HG03342 (cell line): ENCODE results near the gene DIABLO.
"Not testable (repeated sequence)": the region's sequence is repeated elsewhere in the genome, so short reads cannot be mapped to it uniquely, and the experiment has no call there.

Experiments
- ATAC-seq: cut with Tn5 transposase; IDR thresholded peaks from one replicate; pipeline ENCODE4 v1.9.1; 2021; ENCODE audit warnings: mild to moderate bottlenecking, moderate library complexity; ENCODE audit not compliant: unreplicated experiment

DIABLO gene

DNA sequence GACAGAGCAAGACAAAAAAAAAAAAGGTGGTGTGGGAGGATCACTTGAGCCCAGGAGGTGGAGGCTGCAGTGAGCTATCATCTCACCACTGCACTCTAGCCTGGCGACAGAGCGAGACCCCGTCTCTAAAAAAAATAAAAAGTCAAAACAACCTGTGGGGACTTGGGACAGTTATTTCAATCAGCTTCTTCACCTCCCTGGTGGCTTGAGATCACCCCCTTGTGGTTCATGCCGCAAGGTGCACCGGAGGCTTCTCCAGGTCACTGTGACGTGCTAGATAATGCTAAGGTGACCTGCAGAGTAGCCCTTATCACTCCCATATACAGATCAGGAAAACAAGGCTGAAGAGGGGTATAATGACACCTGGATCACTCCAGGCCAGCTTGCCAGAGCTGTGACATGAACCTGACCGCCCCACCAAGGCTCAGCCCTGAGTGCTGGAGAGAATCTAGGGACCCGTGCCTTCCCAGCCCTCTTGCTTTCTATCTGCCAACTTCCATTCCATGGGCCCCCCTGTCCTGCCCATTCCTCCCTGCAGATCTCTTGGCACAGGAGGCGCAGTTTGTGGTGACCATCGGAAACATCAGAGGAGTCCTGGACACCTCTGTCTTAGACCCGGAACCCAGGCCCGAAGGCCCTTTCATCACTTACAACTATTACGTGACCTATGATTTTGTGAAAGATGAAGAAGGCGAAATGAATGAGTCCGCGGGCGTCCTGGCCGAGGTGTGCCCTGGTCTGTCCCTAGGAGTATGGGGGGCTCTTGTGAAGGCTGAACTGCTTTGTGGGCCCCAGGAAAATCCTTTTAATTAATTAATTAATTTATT lies 34.8 kb downstream of the DIABLO start:
- ATAC-seq: no peak

GRCh38 chr12:122189626-122190475 lies 36.0 kb downstream of the DIABLO start:
- no peak for ATAC-seq

DNA sequence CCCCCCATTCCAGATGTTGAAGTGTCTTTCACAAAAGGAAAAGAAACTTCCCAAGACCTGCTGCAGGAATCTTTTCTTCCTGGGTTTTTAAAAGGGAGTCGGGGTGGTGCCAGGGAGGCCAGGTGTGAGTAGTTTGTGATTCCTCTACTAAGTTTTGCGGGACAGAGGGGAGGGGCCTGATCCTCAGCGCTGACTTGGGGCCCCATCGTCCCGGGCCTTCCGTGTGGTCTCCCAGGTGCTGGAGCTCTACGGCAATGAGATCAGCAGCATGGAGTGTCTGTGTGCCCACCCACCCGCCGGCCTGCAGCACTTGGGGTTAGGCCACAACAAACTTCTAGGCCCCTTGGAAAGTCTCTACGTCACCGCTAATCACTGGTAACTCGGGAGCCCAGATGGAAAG lies 38.4 kb downstream of the DIABLO start:
- no peak for ATAC-seq

DNA sequence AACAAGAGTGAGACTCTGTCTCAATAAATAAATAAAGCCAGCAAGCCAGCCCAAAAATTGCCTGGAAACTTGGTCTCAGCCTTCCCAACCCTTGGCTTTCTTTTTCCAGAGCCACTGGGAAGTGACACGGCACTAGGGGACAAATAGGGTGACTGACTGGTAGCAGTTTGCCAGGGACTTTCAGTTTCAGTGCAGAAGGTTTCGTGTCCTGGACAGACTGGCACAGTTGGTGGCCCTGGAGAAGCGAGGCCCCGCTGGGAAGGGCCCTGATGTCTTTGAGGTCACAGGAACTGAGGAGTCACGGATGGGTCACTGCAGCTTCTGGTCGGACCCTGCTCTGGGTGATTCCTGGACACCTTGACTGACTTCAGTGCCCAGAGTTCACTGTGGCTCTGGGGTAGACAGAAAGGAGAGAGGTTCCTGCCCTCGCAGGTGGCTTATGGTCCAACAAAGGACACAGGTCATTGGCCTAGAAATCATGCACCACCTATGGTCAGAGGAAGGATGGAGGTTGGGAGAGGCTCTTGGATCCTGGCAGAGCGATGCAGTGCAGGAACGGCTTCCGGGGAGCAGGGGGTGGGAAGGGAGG lies 40.3 kb downstream of the DIABLO start:
- ATAC-seq: no peak

DNA sequence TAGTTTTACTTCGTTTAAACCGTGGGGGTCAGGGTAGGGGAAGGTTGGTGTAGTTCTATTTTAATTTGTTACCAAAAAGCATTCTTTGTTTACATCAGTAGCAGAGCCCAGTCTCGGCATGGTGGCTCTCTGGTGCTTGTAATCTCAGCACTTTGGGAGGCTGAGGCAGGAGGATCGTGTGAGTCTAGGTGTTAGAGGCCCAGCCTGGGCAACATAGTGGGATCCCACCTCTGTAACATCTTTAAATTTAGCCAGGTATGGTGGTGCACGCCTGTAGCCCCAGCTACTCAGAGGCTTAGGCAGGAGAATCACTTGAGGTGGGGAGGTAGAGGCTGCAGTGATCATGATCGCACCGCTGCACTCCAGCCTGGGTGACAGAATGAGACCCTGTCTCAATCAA lies 40.8 kb downstream of the DIABLO start:
- ATAC-seq: no peak

DNA sequence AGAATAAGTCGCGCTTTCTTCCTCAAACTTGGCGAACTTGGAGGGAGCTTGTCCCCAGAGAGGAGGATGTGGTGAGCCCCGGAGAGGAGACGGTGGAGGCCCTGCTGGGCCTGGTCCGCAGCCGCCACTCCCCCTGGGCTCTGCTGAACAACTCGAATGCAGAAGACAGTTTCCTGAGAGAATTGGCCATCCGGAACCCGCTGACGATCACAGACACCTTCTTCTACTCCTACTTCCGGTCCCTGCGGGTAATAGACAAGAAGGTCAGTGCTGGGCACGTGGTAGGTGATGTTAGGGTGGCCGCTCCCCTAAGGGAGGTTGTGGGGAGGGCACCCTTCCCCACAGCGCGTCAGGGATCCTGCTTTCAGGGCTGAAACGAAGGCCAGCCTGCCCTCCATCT lies 41.3 kb downstream of the DIABLO start:
- ATAC-seq: no peak

DNA sequence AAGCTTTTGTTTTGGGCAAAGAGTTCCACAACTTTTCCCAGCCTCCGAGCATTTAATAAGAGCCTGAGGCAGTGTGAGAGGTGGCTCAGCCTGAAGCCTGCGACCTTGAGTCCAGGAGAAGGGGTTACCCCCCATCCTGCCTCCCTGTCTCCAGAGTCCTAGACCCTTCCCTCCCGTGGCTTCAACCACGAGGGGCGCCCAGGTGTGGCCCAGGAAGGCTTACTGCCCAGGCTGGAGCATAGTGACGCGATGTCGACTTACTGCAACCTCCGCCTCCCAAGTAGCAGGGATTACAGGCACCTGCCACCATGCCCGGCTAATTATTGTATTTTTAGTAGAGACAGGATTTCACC lies 42.3 kb downstream of the DIABLO start:
- no peak for ATAC-seq

DNA sequence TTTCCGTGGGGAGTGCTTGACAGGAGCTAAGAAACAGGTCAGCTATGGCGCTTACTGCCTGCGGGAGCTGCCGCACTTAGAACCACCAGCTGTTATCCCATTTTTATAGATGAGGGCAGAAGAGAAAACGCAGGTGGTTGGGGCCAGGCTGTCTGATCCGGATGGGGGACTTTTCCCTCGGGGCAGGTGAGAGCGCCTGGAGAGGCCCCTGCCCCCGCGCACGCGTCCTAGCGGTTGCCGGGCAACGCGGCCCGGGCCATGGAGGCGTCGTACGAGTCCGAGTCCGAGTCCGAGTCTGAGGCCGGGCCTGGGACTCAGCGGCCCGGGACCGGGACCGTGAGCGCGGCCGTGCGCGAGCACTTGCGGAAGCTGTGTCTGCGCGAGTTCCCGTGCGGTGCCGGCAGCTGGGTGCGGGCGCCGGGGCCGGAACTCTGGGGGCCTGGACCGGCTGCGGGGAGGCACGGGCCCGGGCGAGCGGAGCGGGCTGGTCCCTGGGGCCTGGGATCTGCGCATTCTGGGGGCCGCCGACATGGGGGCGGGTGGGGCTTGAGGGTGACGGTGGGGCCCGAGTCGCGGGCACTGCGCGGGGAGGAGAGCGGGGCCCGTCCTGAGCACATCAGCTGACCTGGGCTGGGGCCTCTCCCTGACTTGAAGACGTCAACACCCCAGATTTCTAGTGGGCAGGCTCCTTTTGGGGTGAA lies 42.8 kb downstream of the DIABLO start, which contains the start of gene LRRC43:
TSS of gene LRRC43 (plus strand) at position 237 of the 701 bp plus-strand sequence. CDS start at position 259, 22 bp downstream.
- ATAC-seq: no peak

DNA sequence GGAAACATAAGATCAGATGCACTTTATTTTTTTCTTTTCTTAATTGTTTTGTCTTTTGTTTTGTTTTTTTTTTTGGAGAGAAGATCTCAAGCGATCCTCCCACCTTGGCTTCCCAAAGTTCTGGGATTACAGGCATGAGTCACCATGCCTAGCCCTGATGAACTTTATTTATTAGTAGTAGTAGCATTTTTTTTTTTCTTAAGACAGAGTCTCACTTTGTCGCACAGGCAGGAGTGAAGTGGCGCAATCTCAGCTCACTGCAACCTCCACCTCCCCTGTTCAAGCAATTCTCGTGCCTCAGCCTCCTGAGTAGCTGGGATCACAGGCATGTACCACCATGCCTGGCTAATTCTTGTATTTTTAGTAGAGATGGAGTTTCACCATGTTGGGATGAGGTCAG lies 49.4 kb downstream of the DIABLO start:
- not testable (repeated sequence) for ATAC-seq

- no peak for ATAC-seq
These were observed 51.6 kb downstream of the DIABLO start, which contains the start of gene IL31 for GRCh38 chr12:122174155-122174845. Gene IL31, minus strand, starts transcription at chr12:122174221. Its CDS starts 49 bp downstream, at chr12:122174172.

DNA sequence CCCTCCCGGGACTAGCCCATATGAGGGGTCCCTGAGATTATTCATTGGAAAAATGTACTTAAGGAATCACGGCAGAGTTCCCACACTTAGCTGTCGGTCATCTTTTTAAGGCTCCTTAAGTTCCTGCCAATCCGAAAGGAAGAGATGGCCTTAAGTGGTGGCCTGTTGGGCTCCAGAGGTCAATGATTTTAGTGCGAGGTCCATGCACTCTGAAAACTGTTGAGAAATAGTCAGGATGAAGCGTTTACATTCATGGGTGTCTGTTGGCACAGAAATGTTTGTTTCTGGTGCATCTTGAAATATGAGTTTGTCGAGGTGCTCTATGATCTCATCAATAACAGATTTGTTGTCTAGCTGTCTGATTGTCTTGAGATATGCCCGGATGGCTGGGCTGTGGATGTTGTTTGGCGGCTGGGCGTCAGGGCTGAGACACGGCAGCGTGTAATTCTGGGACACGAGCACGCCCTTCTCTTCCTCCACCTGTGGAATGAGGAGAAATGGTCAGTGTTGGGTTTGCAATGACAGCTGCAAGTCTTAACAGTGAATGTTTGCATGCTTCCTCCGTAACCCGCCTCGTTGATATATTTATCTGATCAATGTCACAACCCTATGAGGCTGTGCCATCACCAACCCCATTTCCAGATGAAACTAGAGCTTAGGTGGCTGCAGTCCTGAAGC lies 53.5 kb downstream of the DIABLO start:
- ATAC-seq: no peak

GRCh38 chr12:122171399-122171798 lies 54.5 kb downstream of the DIABLO start:
- ATAC-seq: no peak

DNA sequence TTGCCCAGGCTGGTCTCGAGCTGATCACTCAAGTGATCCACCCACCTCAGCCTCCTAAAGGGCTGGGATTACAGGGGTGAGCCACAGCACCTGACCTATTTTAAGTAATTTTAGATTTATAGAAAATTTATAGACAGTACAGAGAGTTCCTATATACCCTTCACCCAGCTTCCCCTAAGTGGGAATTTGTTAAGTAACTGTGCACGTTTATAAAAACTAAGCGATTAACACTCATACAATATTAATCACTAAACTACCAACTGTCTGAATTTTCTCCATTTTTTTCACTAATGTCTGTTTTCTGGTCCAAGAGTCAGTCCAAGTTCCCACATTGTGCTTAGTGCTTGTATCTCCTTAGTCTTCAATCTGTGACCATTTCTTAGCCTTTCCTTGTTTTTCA lies 57.4 kb downstream of the DIABLO start:
- ATAC-seq: no peak

- no peak for ATAC-seq
These were observed 58.4 kb downstream of the DIABLO start for GRCh38 chr12:122167356-122167925.

GRCh38 chr12:122166422-122167349 lies 59.2 kb downstream of the DIABLO start:
- ATAC-seq: no peak

DNA sequence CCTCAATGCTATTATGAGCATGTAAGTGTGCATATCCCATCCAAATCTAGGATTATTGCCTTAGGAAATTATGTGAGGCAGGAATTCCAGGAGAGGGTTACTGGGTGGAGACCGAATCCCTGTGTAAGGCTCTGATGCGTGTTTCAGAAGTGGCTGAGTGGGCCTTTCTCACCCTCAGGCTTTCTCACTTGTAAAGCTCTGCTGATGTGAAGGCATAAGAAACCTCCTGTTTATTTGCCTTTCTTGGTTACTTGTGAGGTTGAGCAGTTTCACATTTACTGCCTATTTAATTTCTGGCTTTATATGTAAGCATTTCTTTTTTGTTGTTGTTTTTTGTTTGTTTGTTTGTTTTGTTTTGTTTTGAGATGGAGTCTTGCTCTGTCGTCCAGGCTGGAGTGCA lies 62.9 kb downstream of the DIABLO start:
- ATAC-seq: no peak

GRCh38 chr12:122161682-122162081 lies 64.2 kb downstream of the DIABLO start:
- ATAC-seq: no peak

GRCh38 chr12:122160761-122161160 lies 65.1 kb downstream of the DIABLO start:
- no peak for ATAC-seq
